Loucy (cell line): Measurements from ENCODE around the gene CSKMT.

ENCODE experiments used
- CTCF ChIP-seq: fragments of 200-600 bp; sonication (generic); conservative IDR thresholded peaks from 2 replicates; pipeline ENCODE4 v1.5.1; 2014; ENCODE audit warnings: mild to moderate bottlenecking, antibody characterized with exemption, low read length
- EZH2phosphoT487 ChIP-seq: fragments of 200-600 bp; IDR thresholded peaks from 2 replicates; pipeline ENCODE4 v1.6.1; 2018; ENCODE audit warnings: antibody characterized with exemption, mild to moderate bottlenecking, moderate library complexity, borderline replicate concordance

- TF ChIP-seq EZH2phosphoT487 = no peak
- TF ChIP-seq CTCF = peak; percentile 63
These were observed 15.7 kb downstream of the CSKMT start for GRCh38 chr11:62680825-62681240.
